ENCODE measurements around the gene LRRC28.

The LRRC28 gene

GRCh38 chr15:99244306-99244705, 7.0 kb upstream of the LRRC28 start:
- no peak overlapping the region for H3K4me3 ChIP-seq (ENCODE audit: low read depth, low read length)
- H3K9me3 ChIP-seq: no peaks in the 10 kb centered on the region
- H3K27me3 ChIP-seq: no peaks in the 10 kb centered on the region
- DNase-seq: no peak
- no peaks in the 10 kb centered on the region for H3K4me1 ChIP-seq
- TF ChIP-seq, protein P1, sequence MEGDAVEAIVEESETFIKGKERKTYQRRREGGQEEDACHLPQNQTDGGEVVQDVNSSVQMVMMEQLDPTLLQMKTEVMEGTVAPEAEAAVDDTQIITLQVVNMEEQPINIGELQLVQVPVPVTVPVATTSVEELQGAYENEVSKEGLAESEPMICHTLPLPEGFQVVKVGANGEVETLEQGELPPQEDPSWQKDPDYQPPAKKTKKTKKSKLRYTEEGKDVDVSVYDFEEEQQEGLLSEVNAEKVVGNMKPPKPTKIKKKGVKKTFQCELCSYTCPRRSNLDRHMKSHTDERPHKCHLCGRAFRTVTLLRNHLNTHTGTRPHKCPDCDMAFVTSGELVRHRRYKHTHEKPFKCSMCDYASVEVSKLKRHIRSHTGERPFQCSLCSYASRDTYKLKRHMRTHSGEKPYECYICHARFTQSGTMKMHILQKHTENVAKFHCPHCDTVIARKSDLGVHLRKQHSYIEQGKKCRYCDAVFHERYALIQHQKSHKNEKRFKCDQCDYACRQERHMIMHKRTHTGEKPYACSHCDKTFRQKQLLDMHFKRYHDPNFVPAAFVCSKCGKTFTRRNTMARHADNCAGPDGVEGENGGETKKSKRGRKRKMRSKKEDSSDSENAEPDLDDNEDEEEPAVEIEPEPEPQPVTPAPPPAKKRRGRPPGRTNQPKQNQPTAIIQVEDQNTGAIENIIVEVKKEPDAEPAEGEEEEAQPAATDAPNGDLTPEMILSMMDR (IDR thresholded peaks at IDR 0.05; ENCODE audit: low read depth, low read length): no peak
- H3K36me3 ChIP-seq: no peaks in the 10 kb centered on the region; the same call in 1 of the 2 replicates

DNA sequence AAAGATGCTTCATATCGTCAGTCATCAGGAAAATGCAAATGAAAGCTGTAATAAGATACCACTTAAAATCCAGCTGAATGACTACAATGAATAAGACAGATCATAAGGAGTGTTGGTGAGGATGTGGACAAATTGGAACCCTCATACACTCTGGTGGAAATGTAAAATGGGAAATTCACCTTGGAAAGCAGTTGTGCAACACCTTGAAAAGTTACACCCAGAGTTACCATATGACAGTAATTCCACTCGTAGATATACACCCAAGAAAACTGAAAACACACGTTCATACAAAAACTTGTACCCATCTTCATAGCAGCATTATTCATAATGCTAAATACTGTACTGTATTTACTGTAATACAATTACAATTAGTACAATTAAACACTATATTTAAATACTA, 4.2 kb upstream of the LRRC28 start:
- Histone ChIP-seq H3K36me3 (no peaks in the 10 kb centered on the region; the same call in 1 of the 2 replicates), H3K27me3 (no peaks in the 10 kb centered on the region), H3K9me3 (no peaks in the 10 kb centered on the region), H3K4me3 (ENCODE audit: low read depth, low read length) (no peak overlapping the region), H3K4me1 (no peaks in the 10 kb centered on the region)
- DNase-seq: no peak
- TF ChIP-seq, protein P1 (IDR thresholded peaks at IDR 0.05; ENCODE audit: low read depth, low read length): no peak

DNA sequence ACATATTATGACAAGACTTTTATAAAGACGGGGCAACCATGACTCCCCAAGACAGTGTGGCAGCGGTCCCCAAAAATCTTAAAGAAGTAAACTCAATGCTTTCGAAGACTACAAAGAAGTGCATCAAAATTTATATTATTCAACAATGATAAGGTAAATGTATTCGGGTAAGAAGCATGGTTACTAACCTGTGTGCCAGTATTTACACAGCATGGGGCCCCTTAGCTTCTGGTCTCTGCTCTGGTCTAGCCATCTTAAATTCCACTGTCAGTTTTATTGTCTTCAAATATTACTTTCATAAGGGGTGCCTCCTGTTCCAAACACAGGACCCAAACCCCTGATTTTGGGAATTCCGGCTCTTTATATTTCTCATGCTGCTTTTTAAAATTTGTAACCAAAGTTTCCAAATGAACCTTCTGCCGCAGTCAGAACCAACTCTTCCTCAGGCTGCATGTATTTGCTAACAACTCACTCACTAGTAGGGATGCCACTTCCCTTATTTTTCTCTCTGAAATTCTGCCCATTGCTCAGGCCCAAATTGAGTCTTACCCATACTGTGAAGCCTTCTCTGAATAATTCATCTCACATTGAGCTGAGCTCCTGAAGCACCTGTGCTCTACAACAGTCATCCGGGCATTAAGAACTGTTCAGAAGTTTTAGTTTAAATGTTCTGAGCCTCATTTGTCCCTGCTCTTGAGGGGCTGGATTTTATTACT, 3.1 kb upstream of the LRRC28 start:
- Histone ChIP-seq H3K36me3 (no peaks in the 10 kb centered on the region; the same call in 1 of the 2 replicates), H3K4me1 (no peaks in the 10 kb centered on the region; the same call in 1 of the 2 replicates), H3K9me3 (no peaks in the 10 kb centered on the region), H3K27me3 (no peaks in the 10 kb centered on the region), H3K4me3 (ENCODE audit: low read depth, low read length) (no peak overlapping the region)
- DNase-seq: no peak
- TF ChIP-seq, protein P1 (IDR thresholded peaks at IDR 0.05; ENCODE audit: low read depth, low read length): no peak

DNA sequence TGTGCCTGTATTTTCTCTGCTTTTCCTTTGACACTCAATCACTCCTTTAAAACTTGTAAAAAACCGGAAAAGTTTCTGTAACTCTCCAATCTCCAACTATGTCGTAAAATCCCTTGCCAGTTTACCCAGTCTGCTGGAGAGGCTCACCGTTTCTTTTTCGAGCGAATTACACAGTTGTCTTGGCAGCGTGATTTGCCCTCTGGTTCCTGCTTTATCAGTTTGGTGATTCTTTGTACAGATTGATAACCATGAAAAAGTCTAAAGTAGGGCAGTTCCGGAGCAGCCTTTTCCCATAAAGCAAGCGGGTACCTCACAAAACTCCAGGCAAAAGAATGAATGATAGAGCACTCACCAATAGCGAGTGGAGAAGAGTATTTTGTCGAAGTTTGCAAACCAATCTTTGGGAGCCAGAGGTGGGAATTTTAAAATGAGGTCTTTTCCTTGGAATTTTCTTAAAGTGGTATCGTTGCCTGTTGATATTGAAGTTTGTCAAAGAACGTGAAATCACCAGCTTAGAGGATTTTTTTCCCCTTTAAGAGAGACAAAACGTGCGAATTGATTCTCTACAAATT, 1.9 kb upstream of the LRRC28 start, which contains the start of gene TTC23:
TSS of gene TTC23 (minus strand) at position 312 of the 572 bp plus-strand sequence. CDS start 20,869 bp downstream, outside the sequence.
- DNase-seq: no peak
- Histone ChIP-seq H3K27me3 (no peaks in the 10 kb centered on the region), H3K4me1 (no peaks in the 10 kb centered on the region; the same call in 1 of the 2 replicates), H3K36me3 (no peaks in the 10 kb centered on the region; the same call in 1 of the 2 replicates), H3K4me3 (ENCODE audit: low read depth, low read length) (peak within 1 kb of the TSS; percentile 71), H3K9me3 (no peaks in the 10 kb centered on the region)
- TF ChIP-seq, protein P1 (IDR thresholded peaks at IDR 0.05; ENCODE audit: low read depth, low read length): no peak

DNA sequence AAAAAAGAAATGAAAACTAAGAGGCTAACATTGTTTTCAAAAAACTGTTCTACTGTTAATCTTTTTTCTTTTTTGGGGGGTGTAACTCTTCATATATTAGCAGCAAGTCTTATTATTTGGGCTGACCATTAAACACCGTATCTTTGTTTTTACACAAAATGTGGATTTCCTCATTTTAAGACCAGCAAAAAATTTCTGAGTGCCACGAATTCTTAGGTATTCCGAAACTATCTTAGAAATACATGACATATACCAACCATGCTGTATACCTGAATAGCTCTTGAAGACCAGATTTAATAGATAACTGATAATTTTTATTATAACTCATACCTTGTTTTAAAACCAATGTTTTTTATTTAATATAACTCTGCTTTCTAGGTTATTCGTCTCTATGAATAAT, 1.3 kb upstream of the LRRC28 start:
- no peak for DNase-seq
- Histone ChIP-seq H3K27me3 (no peaks in the 10 kb centered on the region), H3K9me3 (no peaks in the 10 kb centered on the region), H3K36me3 (no peaks in the 10 kb centered on the region; the same call in 1 of the 2 replicates), H3K4me3 (ENCODE audit: low read depth, low read length) (peak overlapping the region; percentile 71; the same call in 1 of the 2 replicates), H3K4me1 (no peaks in the 10 kb centered on the region; the same call in 1 of the 2 replicates)
- TF ChIP-seq, protein P1 (IDR thresholded peaks at IDR 0.05; ENCODE audit: low read depth, low read length): no peak

- no peaks in the 10 kb centered on the region; the same call in 1 of the 2 replicates for H3K36me3 ChIP-seq
- no peaks in the 10 kb centered on the region for H3K27me3 ChIP-seq
- H3K4me3 ChIP-seq (ENCODE audit: low read depth, low read length): peak overlapping the region; percentile 71
- no peak for DNase-seq
- TF ChIP-seq, protein P1 (IDR thresholded peaks at IDR 0.05; ENCODE audit: low read depth, low read length): no peak
- H3K4me1 ChIP-seq: no peaks in the 10 kb centered on the region; the same call in 1 of the 2 replicates
- H3K9me3 ChIP-seq: no peaks in the 10 kb centered on the region
Measured at GRCh38 chr15:99250494-99250856, 806 bp upstream of the LRRC28 start.
